H1 (cell line): ENCODE data around the gene TBX3.

Experiments used
- ATF3 ChIP-seq: IDR thresholded peaks from 2 replicates; pipeline ENCODE4 v1.6.1; 2011; ENCODE audit warnings: low read depth, mild to moderate bottlenecking, low read length; ENCODE audit not compliant: insufficient read depth
- BRCA1 ChIP-seq: IDR thresholded peaks from 2 replicates; pipeline ENCODE4 v1.6.1; 2012; ENCODE audit warnings: low read depth, low read length, improper control_type of control experiment
- CEBPB ChIP-seq: IDR thresholded peaks from 2 replicates; pipeline ENCODE4 v1.6.1; 2012; ENCODE audit warnings: low read depth, low read length
- CTCF ChIP-seq, 3 experiments: IDR thresholded peaks; 1 replicate in 2 of 3; 2 replicates in 1 of 3; pipeline versions ENCODE4 v1.5.1 to v1.6.1; 2011; ENCODE audit warnings: low read length in 3 of 3, mild to moderate bottlenecking in 3 of 3, inconsistent platforms in 2 of 3, low read depth in 1 of 3, moderate library complexity in 1 of 3; ENCODE audit not compliant: insufficient read depth in 1 of 3; ENCODE audit errors: control extremely low read depth in 1 of 3
- EZH2 ChIP-seq: fragments of 200-600 bp; sonication (generic); IDR thresholded peaks from 2 replicates; pipeline ENCODE4 v1.7.1; 2012; ENCODE audit warnings: low read depth, mild to moderate bottlenecking, moderate library complexity, low read length, inconsistent platforms; ENCODE audit not compliant: severe bottlenecking
- JUN ChIP-seq: IDR thresholded peaks from 2 replicates; pipeline ENCODE4 v1.6.1; 2011; ENCODE audit warnings: low read depth, mild to moderate bottlenecking, improper control_type of control experiment, low read length
- NRF1 ChIP-seq: IDR thresholded peaks from 2 replicates; pipeline ENCODE4 v1.6.1; 2011; ENCODE audit warnings: mild to moderate bottlenecking, low read depth, low read length, improper control_type of control experiment
- PHF8 ChIP-seq: fragments of 200-600 bp; sonication (generic); conservative IDR thresholded peaks from 2 replicates; pipeline ENCODE4 v1.7.1; 2012; ENCODE audit warnings: low read depth, mild to moderate bottlenecking, inconsistent platforms, low read length, moderate library complexity
- POLR2A ChIP-seq, 2 experiments: IDR thresholded peaks; 1 replicate in 1 of 2; 2 replicates in 1 of 2; pipeline ENCODE4 v1.6.1; 2011; ENCODE audit warnings: low read depth in 2 of 2, low read length in 2 of 2, mild to moderate bottlenecking in 2 of 2; ENCODE audit errors: control extremely low read depth in 1 of 2
- SIX5 ChIP-seq: IDR thresholded peaks from 2 replicates; pipeline ENCODE4 v1.6.1; 2011; ENCODE audit warnings: mild to moderate bottlenecking, low read depth, low read length

- TF ChIP-seq PHF8 (no peak), CTCF (IDR thresholded peaks at IDR 0.05; ENCODE audit: control extremely low read depth in 1 of 3, insufficient read depth in 1 of 3, low read depth in 1 of 3, low read length in 3 of 3) (no peak), POLR2A (IDR thresholded peaks at IDR 0.05; ENCODE audit: control extremely low read depth in 1 of 2, low read depth in 2 of 2, low read length in 2 of 2) (no peak), SIX5 (no peak), ATF3 (no peak), CEBPB (no peak), JUN (no peak), EZH2 (no peak), NRF1 (no peak), BRCA1 (no peak)
Observed at GRCh38 chr12:114679942-114680341, 4.0 kb downstream of the TBX3 start.
